Measurements from ENCODE around the gene SEC22A.

SEC22A gene

GRCh38 chr3:123258811-123259420, 57.2 kb downstream of the SEC22A start:
- TF ChIP-seq MAX (IDR thresholded peaks at IDR 0.05; ENCODE audit: low read depth, low read length) (peak; percentile 10; the same call in 1 of the 2 replicates), CTCF (IDR thresholded peaks at IDR 0.05; ENCODE audit: low read depth, low read length) (peak; percentile 37), MYC (IDR thresholded peaks at IDR 0.05; ENCODE audit: low read depth, low read length) (peak; percentile 11; the same call in 1 of the 2 replicates), POLR2A (IDR thresholded peaks at IDR 0.05; ENCODE audit: extremely low read depth, insufficient read length) (no peak)
- H3K4me3 ChIP-seq (ENCODE audit: low read depth, low read length), result no peak overlapping the region
- DNase-seq (ENCODE audit: low read depth), result peak; percentile 57

GRCh38 chr3:123261666-123262065, 59.9 kb downstream of the SEC22A start:
- no peak overlapping the region for H3K4me3 ChIP-seq (ENCODE audit: low read depth, low read length)
- DNase-seq (ENCODE audit: low read depth), result no peak
- TF ChIP-seq MYC (IDR thresholded peaks at IDR 0.05; ENCODE audit: low read depth, low read length), result no peak
- TF ChIP-seq MAX (IDR thresholded peaks at IDR 0.05; ENCODE audit: low read depth, low read length), result no peak
- TF ChIP-seq CTCF (IDR thresholded peaks at IDR 0.05; ENCODE audit: low read depth, low read length), result no peak
- no peak for TF ChIP-seq POLR2A (IDR thresholded peaks at IDR 0.05; ENCODE audit: extremely low read depth, insufficient read length)

- TF ChIP-seq MAX (IDR thresholded peaks at IDR 0.05; ENCODE audit: low read depth, low read length) (no peak), CTCF (IDR thresholded peaks at IDR 0.05; ENCODE audit: low read depth, low read length) (no peak), MYC (IDR thresholded peaks at IDR 0.05; ENCODE audit: low read depth, low read length) (no peak), POLR2A (IDR thresholded peaks at IDR 0.05; ENCODE audit: extremely low read depth, insufficient read length) (no peak)
- no peak for DNase-seq (ENCODE audit: low read depth)
- H3K4me3 ChIP-seq (ENCODE audit: low read depth, low read length), result no peak overlapping the region
These were observed 60.5 kb downstream of the SEC22A start for GRCh38 chr3:123262226-123262625.

GRCh38 chr3:123262868-123263267, 61.1 kb downstream of the SEC22A start:
- TF ChIP-seq CTCF (IDR thresholded peaks at IDR 0.05; ENCODE audit: low read depth, low read length) (no peak), MYC (IDR thresholded peaks at IDR 0.05; ENCODE audit: low read depth, low read length) (no peak), POLR2A (IDR thresholded peaks at IDR 0.05; ENCODE audit: extremely low read depth, insufficient read length) (no peak), MAX (IDR thresholded peaks at IDR 0.05; ENCODE audit: low read depth, low read length) (no peak)
- H3K4me3 ChIP-seq (ENCODE audit: low read depth, low read length), result no peak overlapping the region
- no peak for DNase-seq (ENCODE audit: low read depth)

GRCh38 chr3:123263941-123264340, 62.2 kb downstream of the SEC22A start:
- no peak for TF ChIP-seq MAX (IDR thresholded peaks at IDR 0.05; ENCODE audit: low read depth, low read length)
- no peak for TF ChIP-seq CTCF (IDR thresholded peaks at IDR 0.05; ENCODE audit: low read depth, low read length)
- TF ChIP-seq MYC (IDR thresholded peaks at IDR 0.05; ENCODE audit: low read depth, low read length), result no peak
- TF ChIP-seq POLR2A (IDR thresholded peaks at IDR 0.05; ENCODE audit: extremely low read depth, insufficient read length), result no peak
- H3K4me3 ChIP-seq (ENCODE audit: low read depth, low read length), result no peak overlapping the region
- no peak for DNase-seq (ENCODE audit: low read depth)
